GM12892 (cell line): Measurements from ENCODE around the gene AGXT.
A peak's percentile ranks its signal among the peaks of the same experiment; 100 is the strongest.
"Not testable (repeated sequence)": the region's sequence is repeated elsewhere in the genome, so short reads cannot be mapped to it uniquely, and the experiment has no call there.

ENCODE experiments used
- DNase-seq: peaks from one replicate; pipeline ENCODE4 v3.0.0; 2011; ENCODE audit not compliant: insufficient read length
- FAIRE-seq: peaks from 2 replicates; lab custom pipeline; 2011; peaks lifted over from hg19 to GRCh38; lab: Jason Lieb, UNC
- POLR2A ChIP-seq: IDR thresholded peaks from 2 replicates; pipeline ENCODE4 v1.6.1; 2011; ENCODE audit warnings: low read depth, low read length, control low read depth
- POLR2AphosphoS5 ChIP-seq: IDR thresholded peaks from 2 replicates; pipeline ENCODE4 v1.6.1; 2011; ENCODE audit warnings: low read depth, low read length, control low read depth
- TAF1 ChIP-seq: IDR thresholded peaks from 2 replicates; pipeline ENCODE4 v1.6.1; 2011; ENCODE audit warnings: low read depth, mild to moderate bottlenecking, control low read depth, low read length, borderline replicate concordance

The AGXT gene

GRCh38 chr2:240832205-240832727 is 36.4 kb upstream of the AGXT start:
- FAIRE-seq (peak; percentile 17), DNase-seq (peak; percentile 89)
- no peak for TF ChIP-seq POLR2A
- TF ChIP-seq POLR2AphosphoS5 = no peak
- no peak for TF ChIP-seq TAF1

DNA sequence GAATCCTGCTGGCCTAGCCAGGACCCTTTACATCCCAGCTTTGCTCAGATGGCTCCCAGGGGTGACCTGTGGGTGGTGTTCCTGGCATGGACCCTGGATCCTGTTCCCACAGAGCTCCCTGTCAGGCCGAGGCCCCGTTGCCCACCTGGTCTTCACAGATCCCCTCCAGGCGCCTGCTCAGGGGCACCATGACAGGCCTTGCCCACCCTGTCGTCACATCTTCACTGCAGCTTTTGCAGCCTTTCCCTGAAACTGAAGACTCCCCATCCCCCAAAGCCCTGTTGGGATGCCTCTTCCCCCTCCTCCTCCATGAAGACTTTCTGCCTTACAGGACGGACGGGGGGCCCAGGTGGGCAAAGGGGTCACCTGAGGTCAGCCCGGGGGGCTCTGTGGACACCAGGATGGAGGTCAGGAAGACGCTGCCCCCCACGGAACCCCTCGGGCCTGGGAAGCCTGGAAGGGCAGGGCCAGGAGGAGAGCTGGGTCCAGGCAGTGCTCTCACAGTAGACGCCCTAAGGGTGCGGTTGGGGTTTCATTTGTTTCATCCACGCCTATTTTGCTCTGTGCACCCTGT is 35.6 kb upstream of the AGXT start:
- DNase-seq (no peak), FAIRE-seq (no peak)
- TF ChIP-seq TAF1 (no peak), POLR2AphosphoS5 (no peak), POLR2A (no peak)

DNA sequence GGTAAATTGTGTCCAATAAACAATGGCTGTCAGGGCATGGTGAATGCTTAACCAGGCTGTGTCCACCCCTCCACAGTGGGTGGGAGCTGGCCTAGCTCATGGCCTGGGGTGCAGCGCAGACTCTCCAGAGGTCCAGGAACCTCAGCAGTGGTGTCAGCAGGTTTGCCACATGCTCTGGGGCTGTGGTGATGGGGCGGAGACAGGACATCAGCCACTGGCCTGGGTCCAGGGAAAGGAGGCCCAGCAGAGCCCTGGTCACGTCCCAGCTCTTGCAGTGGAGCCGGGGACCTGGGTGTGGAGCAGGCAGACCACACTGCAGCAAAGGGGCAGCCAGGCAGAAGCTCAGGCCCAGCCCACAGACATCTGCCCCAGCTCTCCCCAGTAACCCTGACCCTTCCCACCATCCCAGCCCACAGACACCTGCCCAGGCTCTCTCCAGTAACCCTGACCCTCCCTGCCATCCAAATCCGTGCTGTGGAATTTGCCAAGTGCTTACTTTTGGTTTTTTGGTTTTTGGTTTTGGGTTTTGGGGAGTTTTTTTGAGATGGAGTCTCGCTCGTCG is 34.8 kb upstream of the AGXT start:
- no peak for FAIRE-seq
- TF ChIP-seq POLR2AphosphoS5 = no peak
- TF ChIP-seq TAF1 = no peak
- TF ChIP-seq POLR2A = no peak
- no peak for DNase-seq

DNA sequence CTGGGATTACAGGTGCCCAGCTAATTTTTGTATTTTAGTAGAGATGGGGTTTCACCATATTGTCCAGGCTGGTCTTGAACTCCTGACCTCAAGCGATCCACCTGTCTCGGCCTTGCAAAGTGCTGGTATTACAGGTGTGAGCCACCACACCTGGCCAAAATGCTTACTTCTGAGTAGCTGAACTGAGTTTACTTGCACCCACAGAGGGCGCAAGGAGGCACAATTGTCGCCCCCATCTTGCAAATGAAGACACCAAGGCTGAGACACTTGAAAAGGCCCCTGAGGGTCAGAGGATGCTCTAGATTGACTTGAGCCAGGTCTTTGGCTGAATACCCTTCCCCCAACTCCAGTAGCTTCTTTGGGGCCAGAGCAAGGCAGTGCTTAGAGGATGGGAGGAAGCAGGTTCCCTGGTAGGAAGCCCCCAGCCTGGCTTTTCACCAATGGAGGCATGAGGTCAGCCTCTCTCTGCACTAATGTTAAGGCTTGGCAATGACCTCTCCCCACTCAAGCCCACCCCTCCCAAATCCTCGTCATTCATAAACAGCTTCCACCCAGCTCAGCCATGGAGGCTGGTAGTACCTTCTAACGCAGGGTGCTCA is 34.1 kb upstream of the AGXT start:
- DNase-seq = no peak
- TF ChIP-seq TAF1 (no peak), POLR2AphosphoS5 (no peak), POLR2A (no peak)
- no peak for FAIRE-seq

DNA sequence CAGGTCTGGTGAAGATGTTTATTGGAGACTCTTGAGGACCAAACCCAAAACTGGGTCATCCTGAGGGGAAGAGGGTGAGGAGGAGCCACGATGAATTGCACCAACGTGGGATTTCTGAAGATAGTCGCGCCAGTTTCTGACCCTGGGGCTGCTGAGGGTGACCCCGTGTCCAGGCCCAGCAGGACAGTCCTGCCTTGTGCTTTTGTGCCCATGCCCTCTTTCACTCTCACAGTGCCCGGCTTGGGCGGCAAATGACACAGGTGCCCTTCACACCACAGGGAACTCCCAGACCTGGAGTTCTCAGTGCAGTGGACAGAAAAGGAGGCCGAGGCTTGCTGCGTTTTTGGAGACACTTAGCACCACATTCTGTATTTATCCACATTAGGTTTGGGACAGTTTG is 33.1 kb upstream of the AGXT start:
- FAIRE-seq (no peak), DNase-seq (no peak)
- TF ChIP-seq POLR2A = no peak
- no peak for TF ChIP-seq TAF1
- TF ChIP-seq POLR2AphosphoS5 = no peak

DNA sequence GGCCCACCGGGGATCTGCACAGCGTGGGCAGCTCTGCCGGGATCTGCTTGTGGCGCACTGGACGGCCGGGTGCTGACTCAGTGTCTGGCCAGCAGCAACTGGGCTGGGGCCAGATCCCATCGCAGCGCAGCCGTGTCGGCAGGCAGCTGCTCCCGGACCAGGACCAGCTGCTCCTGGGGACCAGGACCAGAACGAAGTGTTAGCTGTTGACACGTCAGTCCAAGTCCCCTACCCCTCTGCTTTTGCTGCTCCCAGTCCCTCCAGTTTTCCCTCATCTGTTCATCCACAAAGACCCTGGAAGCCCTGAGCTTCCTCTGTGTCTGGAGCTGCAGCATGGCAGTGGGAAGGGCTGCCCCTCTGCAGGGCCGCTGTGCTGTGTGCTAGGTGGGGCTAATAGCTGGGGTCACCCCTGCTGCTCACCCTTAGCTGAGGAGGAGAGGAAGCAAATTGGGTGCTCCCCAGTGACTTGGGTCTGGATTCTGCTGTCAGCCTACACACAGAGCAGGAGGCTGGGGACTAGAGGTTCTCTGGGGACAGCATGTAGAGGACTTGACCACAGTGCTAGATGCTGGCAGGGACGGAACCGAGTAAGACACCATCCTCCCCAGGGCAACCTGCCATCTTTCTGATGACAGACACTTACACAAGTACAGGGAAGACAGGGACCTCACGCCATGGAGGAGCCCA is 31.7 kb upstream of the AGXT start:
- TF ChIP-seq TAF1 (no peak), POLR2AphosphoS5 (no peak), POLR2A (no peak)
- FAIRE-seq (no peak), DNase-seq (no peak)

DNA sequence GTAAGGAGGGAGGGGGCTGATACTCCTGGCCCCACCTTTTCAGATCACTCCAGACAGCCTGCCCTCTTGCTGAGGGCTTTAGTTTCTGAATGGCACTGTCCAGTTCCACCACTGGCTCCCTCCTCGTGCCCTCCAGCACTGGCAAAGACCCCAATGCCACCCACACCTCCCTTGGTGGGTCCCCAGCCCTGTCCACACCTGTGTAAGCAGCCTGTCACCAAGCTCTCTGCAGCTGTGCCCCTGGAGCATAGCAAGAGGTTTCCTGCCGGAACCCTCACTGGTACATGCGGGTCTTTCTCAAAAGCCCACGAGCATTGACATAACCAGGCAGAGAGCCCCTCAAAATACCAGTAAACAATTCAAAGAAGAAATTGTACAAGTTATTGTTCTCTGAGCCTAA is 31.0 kb upstream of the AGXT start:
- TF ChIP-seq TAF1 (no peak), POLR2A (no peak), POLR2AphosphoS5 (no peak)
- FAIRE-seq (no peak), DNase-seq (no peak)

DNA sequence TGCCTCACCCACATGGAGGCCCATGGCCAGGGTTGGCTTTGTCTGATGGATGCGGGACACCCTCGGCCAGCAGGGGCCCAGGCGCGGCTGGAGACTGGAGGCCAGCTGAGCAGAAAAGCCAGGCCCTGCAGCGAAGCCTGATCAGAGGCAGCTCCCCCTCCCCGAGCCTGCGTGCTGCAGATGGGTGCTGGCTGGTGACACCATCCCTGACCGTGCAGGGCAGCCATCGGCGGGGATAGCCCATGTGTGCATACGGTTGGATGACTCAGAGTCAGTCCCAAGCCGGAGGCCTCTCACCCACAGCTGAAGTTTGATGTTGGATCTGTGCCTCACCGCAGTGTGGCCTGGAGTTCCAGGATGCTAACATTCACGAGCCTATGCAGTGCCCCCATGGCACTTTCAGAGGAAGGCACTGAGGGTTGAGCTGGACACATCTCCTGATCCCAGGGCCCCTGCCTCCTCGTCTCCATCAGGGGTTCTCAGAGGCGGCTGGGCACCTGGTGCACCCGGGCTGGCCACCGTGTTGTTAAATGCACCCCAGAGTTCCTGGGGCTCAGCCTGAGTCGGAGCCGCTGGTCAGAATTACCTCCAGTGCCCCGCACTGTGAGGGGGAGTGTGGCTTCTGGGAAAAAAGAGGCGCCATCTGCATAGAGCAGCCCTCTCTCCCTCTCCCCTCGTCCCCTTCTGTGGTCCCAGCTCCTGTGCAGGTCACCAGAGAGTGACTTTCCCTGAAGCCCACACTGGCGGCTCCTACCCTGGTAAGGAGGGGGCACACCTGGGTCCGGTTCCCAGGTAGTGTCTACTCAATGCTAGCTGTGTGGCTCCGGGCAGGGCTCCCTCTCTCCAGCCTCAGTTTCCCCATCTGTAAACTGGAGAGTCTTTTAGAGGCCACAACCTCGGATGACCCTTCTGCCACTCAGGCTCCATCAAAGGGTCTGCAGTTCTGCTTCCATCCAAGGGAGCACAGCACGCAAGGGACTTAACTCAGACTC is 29.2 kb upstream of the AGXT start:
- no peak for TF ChIP-seq POLR2A
- no peak for TF ChIP-seq POLR2AphosphoS5
- TF ChIP-seq TAF1 = no peak
- FAIRE-seq (no peak), DNase-seq (no peak)

GRCh38 chr2:240840435-240841060 is 28.1 kb upstream of the AGXT start:
- TF ChIP-seq TAF1 (no peak), POLR2A (no peak), POLR2AphosphoS5 (no peak)
- FAIRE-seq = peak; percentile 9
- DNase-seq = no peak

DNA sequence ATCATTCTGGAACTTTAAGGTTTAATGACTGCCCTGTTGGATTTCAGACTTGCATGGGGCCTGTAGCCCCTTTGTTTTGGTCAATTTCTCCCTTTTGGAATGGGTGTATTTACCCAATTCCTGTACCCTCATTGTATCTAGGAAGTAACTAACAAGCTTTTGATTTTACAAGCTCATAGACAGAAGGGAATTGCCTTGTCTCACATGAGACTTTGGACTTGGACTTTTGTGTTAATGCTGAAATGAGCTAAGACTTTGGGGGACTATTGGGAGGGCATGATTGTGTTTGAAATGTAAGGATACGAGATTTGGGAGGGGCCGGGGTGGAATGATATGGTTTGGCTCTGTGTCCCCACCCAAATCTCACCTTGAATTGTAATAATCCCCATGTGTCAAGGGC is 22.3 kb upstream of the AGXT start:
- not testable (repeated sequence) for FAIRE-seq, DNase-seq
